Astrocyte of the spinal cord (primary cell): ENCODE measurements around the gene NUDT19.
A peak's percentile ranks its signal among the peaks of the same experiment; 100 is the strongest.
"Not testable (repeated sequence)": the region's sequence is repeated elsewhere in the genome, so short reads cannot be mapped to it uniquely, and the experiment has no call there.

ENCODE experiments used
- DNase-seq: peaks from one replicate; pipeline ENCODE4 v3.0.0; 2011; ENCODE audit warnings: low read depth, low spot score
- H3K4me3 ChIP-seq: 2 replicates; pipeline ENCODE4 v1.5.1; 2011; ENCODE audit warnings: low read depth, mild to moderate bottlenecking, low read length, moderate library complexity
- CTCF ChIP-seq: IDR thresholded peaks from 2 replicates; pipeline ENCODE4 v1.5.1; 2012; ENCODE audit warnings: low read depth, mild to moderate bottlenecking, low read length, inconsistent platforms
- in situ Hi-C: cut with HindIII; loops from 2 replicates; pipeline ENCODE4 v1.10.0; 2017; ENCODE audit warnings: low sequenced_read_pairs

NUDT19 gene

GRCh38 chr19:32691952-32692726 is 518 bp downstream of the NUDT19 start:
- H3K4me3 ChIP-seq = peak overlapping the region; percentile 52
- no peak for TF ChIP-seq CTCF
- in situ Hi-C loops = no loop called here
- DNase-seq = peak; percentile 62

GRCh38 chr19:32692727-32693061 is 1.1 kb downstream of the NUDT19 start:
- no peak for DNase-seq
- TF ChIP-seq CTCF = no peak
- in situ Hi-C loops = no loop called here
- H3K4me3 ChIP-seq = peak overlapping the region; percentile 52

GRCh38 chr19:32693151-32694108 is 1.8 kb downstream of the NUDT19 start:
- in situ Hi-C loops, DNase-seq, H3K4me3 ChIP-seq: not testable (repeated sequence)

GRCh38 chr19:32694316-32694715 is 2.7 kb downstream of the NUDT19 start:
- in situ Hi-C loops, H3K4me3 ChIP-seq, DNase-seq: not testable (repeated sequence)

GRCh38 chr19:32694851-32695250 is 3.2 kb downstream of the NUDT19 start:
- H3K4me3 ChIP-seq, DNase-seq, in situ Hi-C loops: not testable (repeated sequence)

- H3K4me3 ChIP-seq, in situ Hi-C loops, DNase-seq: not testable (repeated sequence)
These were observed 3.9 kb downstream of the NUDT19 start for GRCh38 chr19:32695506-32695905.

- H3K4me3 ChIP-seq, in situ Hi-C loops, DNase-seq: not testable (repeated sequence)
These were observed 5.2 kb downstream of the NUDT19 start for GRCh38 chr19:32696771-32697170.

GRCh38 chr19:32700129-32700528 is 8.5 kb downstream of the NUDT19 start:
- DNase-seq, H3K4me3 ChIP-seq, in situ Hi-C loops: not testable (repeated sequence)

GRCh38 chr19:32702010-32702409 is 10.4 kb downstream of the NUDT19 start:
- no peak for TF ChIP-seq CTCF
- no peak for DNase-seq
- in situ Hi-C loops = no loop called here
- H3K4me3 ChIP-seq = no peak overlapping the region

GRCh38 chr19:32704006-32704405 is 12.4 kb downstream of the NUDT19 start:
- DNase-seq, in situ Hi-C loops, H3K4me3 ChIP-seq: not testable (repeated sequence)
